ENCODE measurements around the gene PHACTR4.
"Not testable (repeated sequence)": the region's sequence is repeated elsewhere in the genome, so short reads cannot be mapped to it uniquely, and the experiment has no call there.

Gene PHACTR4

GRCh38 chr1:28437264-28437923, 67.9 kb downstream of the PHACTR4 start:
- DNase-seq = no peak

- no peak for DNase-seq
Measured at GRCh38 chr1:28437924-28438699, 68.6 kb downstream of the PHACTR4 start.

DNA sequence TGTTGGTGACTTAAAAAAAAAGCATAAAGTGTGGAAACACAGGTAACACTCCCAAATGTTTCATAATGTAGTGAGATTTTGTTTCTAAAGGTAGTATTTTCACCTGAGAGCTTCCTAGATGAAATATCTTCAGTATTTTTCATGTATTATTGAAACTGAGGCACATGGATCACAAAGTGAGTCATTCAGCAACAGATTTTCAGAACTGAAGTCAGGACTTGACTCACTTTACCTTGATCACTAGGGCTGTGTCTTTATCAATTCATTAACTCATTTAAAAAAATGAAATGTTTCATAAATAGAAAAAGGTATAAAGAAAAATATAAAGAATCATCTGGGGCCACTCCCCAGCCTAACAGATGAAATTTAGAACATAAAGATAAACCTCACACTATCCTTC, 69.8 kb downstream of the PHACTR4 start:
- no peak for DNase-seq

GRCh38 chr1:28441674-28442073, 72.1 kb downstream of the PHACTR4 start:
- DNase-seq = no peak

- DNase-seq = no peak
Measured at GRCh38 chr1:28443550-28443949, 74.0 kb downstream of the PHACTR4 start.

DNA sequence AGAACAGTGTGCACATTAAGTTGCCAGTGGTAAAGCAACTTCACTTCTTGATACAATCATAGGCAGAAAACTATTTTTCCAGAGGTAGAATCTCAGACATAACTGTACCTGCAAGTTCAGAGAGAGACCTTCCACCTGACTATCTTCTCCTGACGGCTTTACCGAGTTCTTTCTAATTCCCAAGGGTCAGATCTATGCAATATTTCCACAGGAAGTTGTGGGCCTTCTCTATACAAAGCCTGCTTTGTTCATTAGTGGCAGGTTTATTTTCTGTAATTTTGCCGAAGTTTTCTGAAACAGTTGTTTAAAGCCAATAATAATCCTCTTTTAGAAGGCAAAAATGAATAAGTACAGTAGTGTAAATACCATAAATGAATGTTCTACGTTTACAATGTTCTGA, 78.1 kb downstream of the PHACTR4 start:
- no peak for DNase-seq

DNA sequence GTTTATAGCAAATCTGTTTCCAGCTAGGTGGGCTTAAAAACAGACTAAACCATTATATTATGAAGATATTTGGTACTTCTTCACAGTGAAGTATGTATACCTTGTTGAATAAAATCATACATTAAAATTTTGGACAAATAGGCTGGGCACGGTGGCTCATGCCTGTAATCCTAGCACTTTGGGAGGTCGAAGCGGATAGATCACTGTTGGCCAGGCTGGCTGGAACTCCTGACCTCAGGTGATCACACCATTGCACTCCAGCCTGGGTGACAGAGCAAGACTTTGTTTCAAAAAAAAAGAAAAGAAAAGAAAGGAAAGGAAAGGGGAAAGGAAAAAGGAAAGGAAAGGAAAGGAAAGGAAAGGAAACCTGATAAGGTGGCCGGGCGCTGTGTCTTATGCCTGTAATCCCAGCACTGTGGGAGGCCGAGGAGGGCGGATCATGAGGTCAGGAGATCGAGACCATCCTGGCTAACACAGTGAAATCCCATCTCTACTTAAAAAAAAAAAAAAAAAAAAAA, 78.6 kb downstream of the PHACTR4 start:
- DNase-seq = not testable (repeated sequence)

DNA sequence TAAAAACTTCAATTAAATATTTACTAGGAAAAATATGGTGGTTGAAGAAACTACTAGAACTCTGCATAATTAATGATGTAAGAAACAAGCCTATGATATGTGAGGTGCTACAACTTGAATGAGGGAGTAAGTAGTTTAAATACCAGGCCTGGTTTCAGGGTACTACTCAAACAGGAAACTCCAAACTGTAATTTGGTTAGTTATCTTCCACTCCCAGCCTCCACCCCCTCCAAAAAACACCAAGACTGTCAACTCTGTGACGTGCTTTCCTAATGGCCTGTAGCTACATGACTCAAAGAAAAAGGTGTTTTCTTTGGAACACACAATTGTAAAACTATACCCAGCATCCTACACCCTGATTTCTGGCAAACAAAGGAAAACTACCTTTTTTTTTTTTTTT, 80.4 kb downstream of the PHACTR4 start:
- DNase-seq = no peak

DNA sequence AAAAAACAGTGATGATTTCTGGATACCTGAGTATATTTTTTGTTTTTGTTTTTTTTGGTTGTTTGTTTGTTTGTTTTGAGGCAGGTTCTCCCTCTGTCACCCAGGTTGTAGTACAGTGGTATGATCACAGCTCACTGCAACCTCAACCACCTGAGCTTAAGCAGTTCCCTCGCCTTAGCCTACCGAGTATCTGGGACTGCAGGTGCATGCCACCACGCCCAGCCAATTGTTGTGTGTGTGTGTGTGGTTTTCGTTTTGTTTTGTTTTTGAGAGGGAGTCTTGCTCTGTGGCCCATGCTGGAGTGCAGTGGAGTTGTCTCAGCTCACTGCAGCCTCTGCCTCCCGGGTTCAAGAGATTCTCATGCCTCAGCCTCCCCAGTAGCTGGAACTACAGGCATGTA, 81.0 kb downstream of the PHACTR4 start:
- no peak for DNase-seq

GRCh38 chr1:28451011-28451410, 81.5 kb downstream of the PHACTR4 start:
- no peak for DNase-seq

- no peak for DNase-seq
Measured at GRCh38 chr1:28456078-28456477, 86.5 kb downstream of the PHACTR4 start.

GRCh38 chr1:28457678-28458077, 88.1 kb downstream of the PHACTR4 start:
- DNase-seq = no peak

DNA sequence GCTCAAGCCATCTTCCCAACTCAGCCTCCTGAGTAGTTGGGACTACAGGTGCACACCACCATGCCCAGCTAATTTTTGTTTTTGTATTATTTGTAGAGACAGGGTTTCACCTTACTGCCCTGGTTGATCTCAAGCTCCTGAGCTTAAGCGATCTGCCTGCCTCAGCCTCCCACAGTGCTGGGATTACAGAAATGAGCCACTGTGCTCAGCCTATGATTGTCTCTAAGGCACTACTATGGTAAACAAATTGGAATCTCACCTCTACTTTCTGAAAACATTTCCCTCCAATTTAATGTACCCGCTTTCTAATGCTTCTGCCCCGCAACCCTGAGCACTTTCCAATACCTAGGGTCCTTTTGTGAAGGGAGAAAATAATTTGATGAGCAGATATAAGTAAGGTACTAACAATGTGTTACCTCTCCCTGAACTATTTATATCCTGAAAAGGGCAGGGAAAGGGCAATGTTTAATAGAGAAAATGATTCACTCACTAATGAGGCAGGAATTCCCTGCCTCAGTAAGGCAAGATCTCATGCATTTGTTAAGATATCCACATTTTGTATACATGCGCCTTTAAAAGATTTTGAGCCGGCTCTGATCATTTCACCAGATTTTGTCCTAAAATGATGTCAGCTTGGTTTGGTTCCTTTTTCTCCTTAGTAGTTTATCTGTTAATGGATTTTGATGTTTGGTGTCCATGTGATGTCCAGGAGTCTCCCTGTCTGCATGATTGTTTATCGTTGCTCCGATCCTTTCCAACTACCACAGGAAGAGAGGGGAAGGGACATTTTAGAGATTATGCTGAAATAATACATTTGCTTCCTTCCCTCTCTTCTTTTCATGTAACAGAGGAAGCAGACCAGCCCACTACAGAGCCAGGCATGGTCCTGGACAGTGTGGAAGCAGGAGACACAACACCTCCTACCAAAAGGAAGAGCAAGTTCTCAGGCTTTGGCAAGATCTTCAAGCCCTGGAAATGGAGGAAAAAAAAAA, 89.0 kb downstream of the PHACTR4 start:
- DNase-seq = no peak

- no peak for DNase-seq
Measured at GRCh38 chr1:28466226-28466778, 96.8 kb downstream of the PHACTR4 start.

GRCh38 chr1:28470146-28470545, 100.6 kb downstream of the PHACTR4 start:
- DNase-seq = no peak

DNA sequence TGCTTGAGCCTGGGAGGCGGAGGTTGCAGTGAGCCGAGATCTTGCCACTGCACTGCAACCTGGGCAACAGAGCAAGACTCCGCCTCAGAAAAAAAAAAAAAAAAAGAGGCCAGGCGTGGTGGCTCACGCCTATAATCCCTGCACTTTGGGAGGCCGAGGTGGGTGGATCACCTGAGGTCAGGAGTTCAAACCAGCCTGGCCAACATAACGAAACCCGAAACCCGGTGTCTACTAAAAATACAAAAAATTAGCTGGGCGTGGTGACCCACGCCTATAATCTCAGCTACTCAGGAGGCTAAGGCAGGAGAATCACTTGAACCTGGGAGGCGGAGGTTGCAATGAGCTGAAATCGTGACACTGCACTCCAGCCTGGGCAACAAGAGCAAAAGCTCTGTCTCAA, 110.0 kb downstream of the PHACTR4 start:
- not testable (repeated sequence) for DNase-seq

DNA sequence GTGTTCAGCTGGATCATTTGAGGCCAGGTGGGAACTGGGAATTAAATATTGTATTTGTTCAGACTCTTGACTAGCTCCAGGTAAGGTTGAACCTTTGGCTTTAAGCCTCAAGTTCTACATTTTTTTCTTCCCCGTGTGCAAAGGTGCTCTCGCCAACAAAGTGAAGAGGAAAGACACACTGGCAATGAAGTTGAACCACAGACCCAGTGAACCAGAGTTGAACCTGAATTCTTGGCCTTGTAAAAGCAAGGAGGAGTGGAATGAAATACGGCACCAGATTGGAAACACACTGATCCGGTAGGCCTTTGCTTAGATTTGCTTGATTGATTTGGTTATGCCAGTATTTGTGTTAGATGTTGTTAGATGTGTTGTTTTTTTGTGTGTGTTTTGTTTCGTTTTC, 110.8 kb downstream of the PHACTR4 start:
- no peak for DNase-seq

DNA sequence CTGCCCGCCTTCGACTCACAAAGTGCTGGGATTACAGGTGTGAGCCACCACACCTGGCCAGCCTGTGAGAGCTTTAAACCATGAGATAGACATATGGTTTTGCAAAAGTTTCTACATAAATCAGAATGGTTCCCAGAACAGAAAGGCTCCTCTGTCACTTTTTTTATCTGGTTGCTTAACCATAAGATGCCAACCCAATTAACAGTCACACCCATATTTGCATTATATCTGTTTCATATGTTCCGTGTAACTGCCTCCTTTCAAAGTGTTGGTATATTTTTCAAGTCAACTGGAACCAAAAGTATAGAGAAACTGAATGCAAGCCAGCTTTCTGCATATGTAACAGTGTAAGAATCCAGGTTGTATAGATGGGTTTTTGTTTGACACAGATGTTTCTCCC, 112.6 kb downstream of the PHACTR4 start:
- DNase-seq = no peak

DNA sequence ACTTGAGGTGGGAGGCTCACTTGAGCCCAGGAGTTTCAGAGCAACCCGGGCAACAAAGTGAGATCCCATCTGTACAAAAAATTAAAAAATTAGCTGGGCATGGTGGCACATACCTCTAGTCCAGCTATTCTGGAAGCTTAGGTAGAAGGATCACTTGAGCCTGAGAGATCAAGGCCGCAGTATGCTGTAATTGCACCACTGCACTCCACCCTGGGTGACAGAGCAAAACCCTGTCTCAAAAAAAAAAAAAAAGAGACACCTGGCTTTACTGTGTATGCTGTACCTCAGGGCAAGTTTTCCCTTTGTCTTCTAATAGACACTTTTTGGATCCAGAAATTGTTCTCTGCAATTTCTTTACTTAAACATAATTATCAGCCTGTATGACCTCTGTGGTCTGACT, 113.2 kb downstream of the PHACTR4 start:
- DNase-seq = no peak

DNA sequence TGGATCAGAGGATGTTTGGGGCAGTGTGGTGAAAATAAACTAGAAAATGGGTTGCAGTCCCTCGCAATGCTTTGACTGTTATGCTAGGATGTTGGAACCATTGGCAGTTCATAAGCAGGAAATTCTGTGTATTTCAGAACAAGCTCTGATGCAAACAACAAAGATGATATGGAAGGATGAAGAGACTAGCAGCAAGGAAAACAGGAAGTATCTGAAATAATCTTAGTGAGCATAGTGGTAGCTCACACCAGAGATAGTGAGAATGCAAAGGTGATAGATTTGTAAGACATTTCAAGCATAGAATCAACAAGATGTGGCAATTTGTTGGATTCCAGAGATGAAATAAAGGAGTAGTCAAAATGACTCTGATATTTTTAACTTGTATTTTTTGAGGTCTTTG, 125.2 kb downstream of the PHACTR4 start:
- no peak for DNase-seq

DNA sequence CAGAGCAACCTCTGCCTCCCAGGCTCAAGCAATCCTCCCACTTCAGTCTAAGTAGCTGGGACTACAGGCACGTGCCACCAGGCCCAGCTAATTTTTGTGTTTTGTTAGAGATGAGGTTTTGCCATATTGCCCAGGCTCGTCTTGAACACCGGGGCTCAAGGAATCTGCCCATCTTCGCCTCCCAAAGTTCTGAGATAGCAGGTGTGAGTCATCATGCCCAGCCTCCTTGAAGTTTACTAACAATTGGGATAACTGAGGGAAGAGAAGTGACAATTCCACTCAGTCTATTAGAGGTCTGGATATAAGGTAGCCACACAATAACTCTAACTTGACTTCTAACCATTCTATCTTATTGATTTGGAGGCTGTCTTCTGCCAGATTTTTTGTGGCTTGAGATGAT, 130.0 kb downstream of the PHACTR4 start:
- DNase-seq = no peak

DNA sequence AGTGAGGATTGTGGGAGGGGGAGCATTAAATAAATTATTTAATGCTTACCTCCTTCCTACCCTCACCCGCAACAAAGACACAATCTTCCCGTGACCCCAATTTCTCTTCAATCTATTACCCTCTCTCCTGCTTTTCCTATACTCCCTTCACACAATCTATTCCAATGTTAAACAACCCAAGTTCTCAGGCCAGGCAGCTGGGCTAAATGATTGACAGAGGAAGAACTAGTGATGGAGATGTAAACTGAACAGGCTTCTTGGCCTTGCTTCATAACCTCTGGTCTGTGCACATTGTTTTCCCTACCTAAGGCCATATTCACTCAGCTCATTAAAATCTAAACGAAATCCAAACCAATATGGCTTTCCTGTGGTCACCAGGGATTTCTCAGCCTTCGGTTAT, 132.4 kb downstream of the PHACTR4 start:
- no peak for DNase-seq

DNA sequence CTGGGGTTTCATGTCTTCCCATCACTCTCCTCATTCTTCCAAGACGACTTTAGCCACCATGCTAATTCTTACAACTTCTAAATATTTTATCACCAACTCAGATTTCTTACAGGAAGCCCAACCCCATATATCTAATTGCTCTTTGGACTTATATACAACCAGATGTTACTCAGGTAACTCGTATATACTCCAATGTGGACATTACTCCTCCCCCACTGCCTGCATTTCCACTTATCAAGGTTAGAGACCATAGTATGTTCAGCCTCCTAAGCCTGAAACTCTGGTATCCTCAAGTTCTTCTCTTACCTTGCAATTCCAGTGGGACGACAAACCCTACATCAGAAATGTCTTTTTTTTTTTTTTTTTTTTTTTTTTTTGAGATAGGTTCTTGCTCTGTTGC, 133.6 kb downstream of the PHACTR4 start:
- DNase-seq = no peak
